ENCODE results near the gene STXBP6. TPM values are rescaled to one million over a fixed set of nuclear protein-coding genes. Genes with fewer than 3 reads are reported as not detected.

The STXBP6 gene
- total and polyA plus RNA-seq, 2 of the 13 experiments (the other 11 are each of a cell fraction or from before 2014, with no cell fraction given), result 35.3 to 42.8 TPM

DNA sequence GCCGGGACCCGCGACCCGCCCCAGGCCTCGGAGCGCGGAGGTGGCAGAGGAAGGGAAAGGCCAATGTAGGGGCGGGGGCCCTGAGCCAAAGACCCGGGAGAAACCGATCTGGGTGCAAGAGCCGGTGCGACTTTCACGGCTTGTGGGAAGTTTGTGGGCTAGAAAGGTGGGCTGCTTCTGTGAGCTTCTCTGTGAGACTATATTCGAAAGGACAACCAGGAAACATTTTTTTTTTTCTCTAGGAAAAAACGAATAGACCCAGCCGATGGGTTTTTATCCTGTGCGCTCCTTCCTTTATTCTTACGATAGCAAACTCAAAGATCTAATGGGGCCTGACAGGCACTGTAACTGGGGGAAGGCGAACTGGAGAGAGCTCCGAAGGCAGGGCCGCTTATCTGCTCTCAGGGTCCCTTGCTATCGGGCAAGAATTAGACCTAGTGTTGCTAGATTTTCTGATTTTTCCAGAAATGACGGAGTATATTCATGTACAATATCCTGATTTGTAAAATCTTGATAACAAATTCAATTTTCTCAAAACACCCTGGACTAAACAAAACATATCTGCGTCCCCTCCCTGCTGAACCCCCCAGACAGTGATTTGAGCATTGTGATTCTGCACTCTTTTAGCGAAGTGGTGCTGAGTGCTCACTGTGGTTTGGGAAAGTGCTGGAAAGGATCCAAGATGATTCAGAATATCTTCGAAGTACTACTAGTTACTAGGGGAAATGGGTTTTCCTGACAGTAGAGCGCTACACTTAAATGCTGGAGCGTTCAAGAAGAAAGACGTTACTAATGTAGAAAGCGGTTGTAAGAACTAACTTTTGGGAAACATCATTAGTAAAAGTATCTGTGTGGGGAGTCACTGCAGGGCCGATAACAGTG is 563 bp upstream of the STXBP6 start (continued):
- TF ChIP-seq NFAT5 (CRISPR knock-in tag; IDR thresholded peaks at IDR 0.05), result no peak
- TF ChIP-seq, protein P1, sequence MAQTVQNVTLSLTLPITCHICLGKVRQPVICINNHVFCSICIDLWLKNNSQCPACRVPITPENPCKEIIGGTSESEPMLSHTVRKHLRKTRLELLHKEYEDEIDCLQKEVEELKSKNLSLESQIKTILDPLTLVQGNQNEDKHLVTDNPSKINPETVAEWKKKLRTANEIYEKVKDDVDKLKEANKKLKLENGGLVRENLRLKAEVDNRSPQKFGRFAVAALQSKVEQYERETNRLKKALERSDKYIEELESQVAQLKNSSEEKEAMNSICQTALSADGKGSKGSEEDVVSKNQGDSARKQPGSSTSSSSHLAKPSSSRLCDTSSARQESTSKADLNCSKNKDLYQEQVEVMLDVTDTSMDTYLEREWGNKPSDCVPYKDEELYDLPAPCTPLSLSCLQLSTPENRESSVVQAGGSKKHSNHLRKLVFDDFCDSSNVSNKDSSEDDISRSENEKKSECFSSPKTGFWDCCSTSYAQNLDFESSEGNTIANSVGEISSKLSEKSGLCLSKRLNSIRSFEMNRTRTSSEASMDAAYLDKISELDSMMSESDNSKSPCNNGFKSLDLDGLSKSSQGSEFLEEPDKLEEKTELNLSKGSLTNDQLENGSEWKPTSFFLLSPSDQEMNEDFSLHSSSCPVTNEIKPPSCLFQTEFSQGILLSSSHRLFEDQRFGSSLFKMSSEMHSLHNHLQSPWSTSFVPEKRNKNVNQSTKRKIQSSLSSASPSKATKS (CRISPR knock-in tag; IDR thresholded peaks at IDR 0.05), result no peak
- TF ChIP-seq POLR2G (IDR thresholded peaks at IDR 0.05; ENCODE audit: low read depth, low read length), result no peak
- TF ChIP-seq, protein P2, sequence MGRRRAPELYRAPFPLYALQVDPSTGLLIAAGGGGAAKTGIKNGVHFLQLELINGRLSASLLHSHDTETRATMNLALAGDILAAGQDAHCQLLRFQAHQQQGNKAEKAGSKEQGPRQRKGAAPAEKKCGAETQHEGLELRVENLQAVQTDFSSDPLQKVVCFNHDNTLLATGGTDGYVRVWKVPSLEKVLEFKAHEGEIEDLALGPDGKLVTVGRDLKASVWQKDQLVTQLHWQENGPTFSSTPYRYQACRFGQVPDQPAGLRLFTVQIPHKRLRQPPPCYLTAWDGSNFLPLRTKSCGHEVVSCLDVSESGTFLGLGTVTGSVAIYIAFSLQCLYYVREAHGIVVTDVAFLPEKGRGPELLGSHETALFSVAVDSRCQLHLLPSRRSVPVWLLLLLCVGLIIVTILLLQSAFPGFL (CRISPR knock-in tag; IDR thresholded peaks at IDR 0.05), result no peak; the same call in 1 of the 2 replicates
- TF ChIP-seq HDAC1 (CRISPR knock-in tag; IDR thresholded peaks at IDR 0.05), result no peak; the same call in 1 of the 2 replicates
- TF ChIP-seq ZNF33B (CRISPR knock-in tag; IDR thresholded peaks at IDR 0.05), result no peak
- no peak for TF ChIP-seq TOE1 (CRISPR knock-in tag; IDR thresholded peaks at IDR 0.05)
- TF ChIP-seq PAX8 (CRISPR knock-in tag; IDR thresholded peaks at IDR 0.05; ENCODE audit: borderline replicate concordance), result 0 out of 2 replicates have a peak, but pooled peaks have one; percentile 14
- TF ChIP-seq ZNF672 (CRISPR knock-in tag; IDR thresholded peaks at IDR 0.05), result no peak
- TF ChIP-seq SSRP1 (CRISPR knock-in tag; IDR thresholded peaks at IDR 0.05), result no peak; the same call in 1 of the 2 replicates
- no peak for TF ChIP-seq ZNF143 (CRISPR knock-in tag; IDR thresholded peaks at IDR 0.05)
- no peak for TF ChIP-seq STAT6 (CRISPR knock-in tag; IDR thresholded peaks at IDR 0.05; ENCODE audit: borderline replicate concordance)

Measured in HepG2 (cell line).